ENCODE measurements around the gene EHD4.

Gene EHD4

GRCh38 chr15:41903782-41904181, 68.6 kb downstream of the EHD4 start:
- Histone ChIP-seq H3K4me3 (ENCODE audit: low read depth, low read length) (no peak overlapping the region), H3K9me3 (ENCODE audit: control insufficient read depth, insufficient read depth, low read depth, low read length) (no peaks in the 10 kb centered on the region), H3K27ac (ENCODE audit: extremely low read depth, low read depth, low read length) (no peak overlapping the region), H3K4me1 (ENCODE audit: control insufficient read depth, insufficient read depth, low read length) (no peaks in the 10 kb centered on the region), H3K36me3 (ENCODE audit: control insufficient read depth in 2 of 2, insufficient read depth in 1 of 2, low read length in 2 of 2) (peaks cover 0 to 25% of the 10 kb centered on the region in 2 experiments; a peak in 2 of 3 replicates)
- POLR2A ChIA-PET: no interaction called here
- CTCF ChIA-PET: interaction anchor here (0.6 to 2.6 kb wide), 7 partner anchors 12 to 1242 kb away, joined by 3 to 33 read pairs (median 7); partner anchors contain the start of gene MAPKBP1
- TF ChIP-seq, protein P1, sequence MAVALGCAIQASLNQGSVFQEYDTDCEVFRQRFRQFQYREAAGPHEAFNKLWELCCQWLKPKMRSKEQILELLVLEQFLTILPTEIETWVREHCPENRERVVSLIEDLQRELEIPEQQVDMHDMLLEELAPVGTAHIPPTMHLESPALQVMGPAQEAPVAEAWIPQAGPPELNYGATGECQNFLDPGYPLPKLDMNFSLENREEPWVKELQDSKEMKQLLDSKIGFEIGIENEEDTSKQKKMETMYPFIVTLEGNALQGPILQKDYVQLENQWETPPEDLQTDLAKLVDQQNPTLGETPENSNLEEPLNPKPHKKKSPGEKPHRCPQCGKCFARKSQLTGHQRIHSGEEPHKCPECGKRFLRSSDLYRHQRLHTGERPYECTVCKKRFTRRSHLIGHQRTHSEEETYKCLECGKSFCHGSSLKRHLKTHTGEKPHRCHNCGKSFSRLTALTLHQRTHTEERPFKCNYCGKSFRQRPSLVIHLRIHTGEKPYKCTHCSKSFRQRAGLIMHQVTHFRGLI (tag by site-specific recombination; IDR thresholded peaks at IDR 0.05): no peak
- TF ChIP-seq HOXA7 (CRISPR knock-in tag; IDR thresholded peaks at IDR 0.05; ENCODE audit: borderline replicate concordance): no peak
- TF ChIP-seq, protein P2, sequence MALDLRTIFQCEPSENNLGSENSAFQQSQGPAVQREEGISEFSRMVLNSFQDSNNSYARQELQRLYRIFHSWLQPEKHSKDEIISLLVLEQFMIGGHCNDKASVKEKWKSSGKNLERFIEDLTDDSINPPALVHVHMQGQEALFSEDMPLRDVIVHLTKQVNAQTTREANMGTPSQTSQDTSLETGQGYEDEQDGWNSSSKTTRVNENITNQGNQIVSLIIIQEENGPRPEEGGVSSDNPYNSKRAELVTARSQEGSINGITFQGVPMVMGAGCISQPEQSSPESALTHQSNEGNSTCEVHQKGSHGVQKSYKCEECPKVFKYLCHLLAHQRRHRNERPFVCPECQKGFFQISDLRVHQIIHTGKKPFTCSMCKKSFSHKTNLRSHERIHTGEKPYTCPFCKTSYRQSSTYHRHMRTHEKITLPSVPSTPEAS (tag by site-specific recombination; IDR thresholded peaks at IDR 0.05): no peak
- TF ChIP-seq, protein P3, sequence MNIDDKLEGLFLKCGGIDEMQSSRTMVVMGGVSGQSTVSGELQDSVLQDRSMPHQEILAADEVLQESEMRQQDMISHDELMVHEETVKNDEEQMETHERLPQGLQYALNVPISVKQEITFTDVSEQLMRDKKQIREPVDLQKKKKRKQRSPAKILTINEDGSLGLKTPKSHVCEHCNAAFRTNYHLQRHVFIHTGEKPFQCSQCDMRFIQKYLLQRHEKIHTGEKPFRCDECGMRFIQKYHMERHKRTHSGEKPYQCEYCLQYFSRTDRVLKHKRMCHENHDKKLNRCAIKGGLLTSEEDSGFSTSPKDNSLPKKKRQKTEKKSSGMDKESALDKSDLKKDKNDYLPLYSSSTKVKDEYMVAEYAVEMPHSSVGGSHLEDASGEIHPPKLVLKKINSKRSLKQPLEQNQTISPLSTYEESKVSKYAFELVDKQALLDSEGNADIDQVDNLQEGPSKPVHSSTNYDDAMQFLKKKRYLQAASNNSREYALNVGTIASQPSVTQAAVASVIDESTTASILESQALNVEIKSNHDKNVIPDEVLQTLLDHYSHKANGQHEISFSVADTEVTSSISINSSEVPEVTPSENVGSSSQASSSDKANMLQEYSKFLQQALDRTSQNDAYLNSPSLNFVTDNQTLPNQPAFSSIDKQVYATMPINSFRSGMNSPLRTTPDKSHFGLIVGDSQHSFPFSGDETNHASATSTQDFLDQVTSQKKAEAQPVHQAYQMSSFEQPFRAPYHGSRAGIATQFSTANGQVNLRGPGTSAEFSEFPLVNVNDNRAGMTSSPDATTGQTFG (tag by site-specific recombination; IDR thresholded peaks at IDR 0.05; ENCODE audit: borderline replicate concordance): no peak

- Histone ChIP-seq H3K27ac (ENCODE audit: extremely low read depth, low read depth, low read length) (no peak overlapping the region), H3K4me3 (ENCODE audit: low read depth, low read length) (no peak overlapping the region), H3K9me3 (ENCODE audit: control insufficient read depth, insufficient read depth, low read depth, low read length) (no peaks in the 10 kb centered on the region), H3K36me3 (ENCODE audit: control insufficient read depth in 2 of 2, insufficient read depth in 1 of 2, low read length in 2 of 2) (peaks cover 0 to 9% of the 10 kb centered on the region in 2 experiments; a peak in 2 of 3 replicates), H3K4me1 (ENCODE audit: control insufficient read depth, insufficient read depth, low read length) (no peaks in the 10 kb centered on the region)
- CTCF ChIA-PET: interaction anchor here (1.7 kb wide), 1 partner anchor 127 kb away, joined by 3 read pairs; the partner anchor contains the start of gene MAPKBP1
- POLR2A ChIA-PET: no interaction called here
- no peak for TF ChIP-seq TRIM28 (IDR thresholded peaks at IDR 0.05; ENCODE audit: borderline replicate concordance, low read length)
- no peak for TF ChIP-seq ZSCAN30 (tag by site-specific recombination; IDR thresholded peaks at IDR 0.05)
- TF ChIP-seq ZNF600 (tag by site-specific recombination; IDR thresholded peaks at IDR 0.05): no peak
Measured at GRCh38 chr15:41901431-41901830, 70.9 kb downstream of the EHD4 start.

GRCh38 chr15:41900526-41901380, 71.6 kb downstream of the EHD4 start:
- H3K9me3 ChIP-seq (ENCODE audit: control insufficient read depth, insufficient read depth, low read depth, low read length): no peaks in the 10 kb centered on the region
- no peak overlapping the region for H3K27ac ChIP-seq (ENCODE audit: extremely low read depth, low read depth, low read length)
- H3K4me1 ChIP-seq (ENCODE audit: control insufficient read depth, insufficient read depth, low read length): no peaks in the 10 kb centered on the region
- peaks cover 0 to 5% of the 10 kb centered on the region in 2 experiments; a peak in 2 of 3 replicates for H3K36me3 ChIP-seq (ENCODE audit: control insufficient read depth in 2 of 2, insufficient read depth in 1 of 2, low read length in 2 of 2)
- ChIA-PET CTCF (no interaction called here), POLR2A (no interaction called here)
- H3K4me3 ChIP-seq (ENCODE audit: low read depth, low read length): no peak overlapping the region
- TF ChIP-seq, protein P4, sequence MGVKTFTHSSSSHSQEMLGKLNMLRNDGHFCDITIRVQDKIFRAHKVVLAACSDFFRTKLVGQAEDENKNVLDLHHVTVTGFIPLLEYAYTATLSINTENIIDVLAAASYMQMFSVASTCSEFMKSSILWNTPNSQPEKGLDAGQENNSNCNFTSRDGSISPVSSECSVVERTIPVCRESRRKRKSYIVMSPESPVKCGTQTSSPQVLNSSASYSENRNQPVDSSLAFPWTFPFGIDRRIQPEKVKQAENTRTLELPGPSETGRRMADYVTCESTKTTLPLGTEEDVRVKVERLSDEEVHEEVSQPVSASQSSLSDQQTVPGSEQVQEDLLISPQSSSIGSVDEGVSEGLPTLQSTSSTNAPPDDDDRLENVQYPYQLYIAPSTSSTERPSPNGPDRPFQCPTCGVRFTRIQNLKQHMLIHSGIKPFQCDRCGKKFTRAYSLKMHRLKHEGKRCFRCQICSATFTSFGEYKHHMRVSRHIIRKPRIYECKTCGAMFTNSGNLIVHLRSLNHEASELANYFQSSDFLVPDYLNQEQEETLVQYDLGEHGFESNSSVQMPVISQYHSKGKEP (tag by site-specific recombination; IDR thresholded peaks at IDR 0.05): no peak
- no peak for TF ChIP-seq MEIS1 (CRISPR knock-in tag; IDR thresholded peaks at IDR 0.05; ENCODE audit: borderline replicate concordance)
- no peak for TF ChIP-seq OVOL3 (tag by site-specific recombination; IDR thresholded peaks at IDR 0.05)
- peak; percentile 92 for TF ChIP-seq ZIC2 (tag by site-specific recombination; IDR thresholded peaks at IDR 0.05)
- 0 out of 2 replicates have a peak, but pooled peaks have one; percentile 38 for TF ChIP-seq RBAK (tag by site-specific recombination; IDR thresholded peaks at IDR 0.05)
- no peak for TF ChIP-seq ZXDB (tag by site-specific recombination; IDR thresholded peaks at IDR 0.05)
- no peak for TF ChIP-seq ZNF514 (tag by site-specific recombination; IDR thresholded peaks at IDR 0.05)
- TF ChIP-seq, protein P5, sequence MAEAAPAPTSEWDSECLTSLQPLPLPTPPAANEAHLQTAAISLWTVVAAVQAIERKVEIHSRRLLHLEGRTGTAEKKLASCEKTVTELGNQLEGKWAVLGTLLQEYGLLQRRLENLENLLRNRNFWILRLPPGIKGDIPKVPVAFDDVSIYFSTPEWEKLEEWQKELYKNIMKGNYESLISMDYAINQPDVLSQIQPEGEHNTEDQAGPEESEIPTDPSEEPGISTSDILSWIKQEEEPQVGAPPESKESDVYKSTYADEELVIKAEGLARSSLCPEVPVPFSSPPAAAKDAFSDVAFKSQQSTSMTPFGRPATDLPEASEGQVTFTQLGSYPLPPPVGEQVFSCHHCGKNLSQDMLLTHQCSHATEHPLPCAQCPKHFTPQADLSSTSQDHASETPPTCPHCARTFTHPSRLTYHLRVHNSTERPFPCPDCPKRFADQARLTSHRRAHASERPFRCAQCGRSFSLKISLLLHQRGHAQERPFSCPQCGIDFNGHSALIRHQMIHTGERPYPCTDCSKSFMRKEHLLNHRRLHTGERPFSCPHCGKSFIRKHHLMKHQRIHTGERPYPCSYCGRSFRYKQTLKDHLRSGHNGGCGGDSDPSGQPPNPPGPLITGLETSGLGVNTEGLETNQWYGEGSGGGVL (tag by site-specific recombination; IDR thresholded peaks at IDR 0.05): no peak

Measured in HEK293 (cell line).